HG02678 (cell line): ENCODE measurements around the gene OVOL3.

ENCODE experiments used
- ATAC-seq: cut with Tn5 transposase; IDR thresholded peaks from one replicate; pipeline ENCODE4 v1.9.1; 2021; ENCODE audit warnings: mild to moderate bottlenecking, moderate library complexity; ENCODE audit not compliant: unreplicated experiment

The OVOL3 gene

DNA sequence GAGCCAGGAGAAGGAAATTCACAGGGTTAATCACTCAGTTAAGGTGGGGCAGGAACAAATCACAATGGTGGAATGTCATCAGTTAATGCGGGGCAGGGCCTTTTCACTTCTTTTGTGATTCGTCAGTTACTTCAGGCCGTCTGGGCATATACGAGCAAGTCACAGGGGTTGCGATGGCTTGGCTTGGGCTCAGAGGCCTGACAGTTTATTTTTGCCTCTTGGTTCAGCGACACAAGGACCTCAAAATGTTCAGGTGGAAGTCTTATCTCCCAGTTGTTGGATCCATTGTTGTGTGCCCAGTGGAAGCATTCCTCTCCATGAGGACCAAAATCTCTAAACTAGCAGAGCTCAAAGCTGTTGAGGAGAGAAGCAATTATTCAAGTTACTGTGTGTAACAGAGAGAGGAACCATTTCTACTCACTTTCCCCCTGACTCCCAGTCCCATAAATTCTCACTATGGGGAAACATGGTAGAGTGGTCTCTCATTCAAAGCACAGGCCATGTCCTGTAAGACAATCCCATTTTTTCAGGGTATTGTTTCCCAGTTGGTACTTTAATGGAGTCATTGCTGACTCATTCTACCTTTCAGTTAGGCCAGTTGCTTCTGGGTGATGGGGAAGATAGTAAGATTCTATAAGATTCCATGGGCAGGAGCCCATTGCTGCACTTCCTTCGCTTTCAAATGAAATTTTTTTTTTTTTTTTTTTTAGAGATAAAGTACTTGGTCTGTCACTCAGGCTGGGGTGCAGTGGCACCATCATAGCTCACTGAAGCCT lies 50.1 kb downstream of the OVOL3 start:
- ATAC-seq, result no peak
